Measurements from ENCODE around the gene FUT7. TPM values are rescaled to one million over a fixed set of nuclear protein-coding genes. Genes with fewer than 3 reads are reported as not detected.
"Not testable (repeated sequence)": the region's sequence is repeated elsewhere in the genome, so short reads cannot be mapped to it uniquely, and the experiment has no call there.

Gene FUT7
- total RNA-seq, 1 experiment from 2014 or later: not detected

DNA sequence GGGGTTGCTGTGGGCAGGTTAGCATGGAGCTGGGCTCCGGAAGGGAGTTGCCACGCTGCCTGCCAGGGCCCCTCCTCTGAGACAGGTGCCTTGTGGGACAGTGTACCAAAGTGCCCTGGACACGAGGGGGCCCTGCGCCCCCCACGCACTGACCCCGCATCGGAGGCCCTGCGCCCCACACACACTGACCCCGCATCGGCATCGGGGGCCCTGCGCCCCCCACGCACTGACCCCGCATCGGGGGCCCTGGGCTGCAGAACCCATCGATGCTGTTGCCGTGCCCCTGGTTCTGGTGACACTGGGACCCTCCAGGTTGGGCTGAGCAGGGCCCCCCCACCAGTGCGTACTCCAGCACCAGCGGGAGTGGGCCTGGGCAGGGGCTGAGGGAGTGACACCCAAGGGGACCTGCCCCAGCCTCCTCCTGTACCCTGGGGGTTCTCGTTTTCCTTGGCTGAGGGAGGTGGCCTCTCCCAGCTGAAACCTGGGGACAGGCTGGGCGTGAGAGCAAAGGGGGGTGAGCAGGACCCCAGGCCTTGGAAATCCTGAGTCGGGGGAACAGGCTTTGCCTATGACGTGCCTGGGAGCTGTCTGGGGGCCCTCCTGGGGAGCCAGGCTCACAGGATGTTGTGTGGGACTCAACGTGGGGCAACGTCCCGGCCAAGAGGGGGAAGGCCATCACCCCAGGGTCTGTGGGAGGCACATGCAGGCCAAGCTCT is 31.6 kb upstream of the FUT7 start (continued):
- TF ChIP-seq, protein P1, sequence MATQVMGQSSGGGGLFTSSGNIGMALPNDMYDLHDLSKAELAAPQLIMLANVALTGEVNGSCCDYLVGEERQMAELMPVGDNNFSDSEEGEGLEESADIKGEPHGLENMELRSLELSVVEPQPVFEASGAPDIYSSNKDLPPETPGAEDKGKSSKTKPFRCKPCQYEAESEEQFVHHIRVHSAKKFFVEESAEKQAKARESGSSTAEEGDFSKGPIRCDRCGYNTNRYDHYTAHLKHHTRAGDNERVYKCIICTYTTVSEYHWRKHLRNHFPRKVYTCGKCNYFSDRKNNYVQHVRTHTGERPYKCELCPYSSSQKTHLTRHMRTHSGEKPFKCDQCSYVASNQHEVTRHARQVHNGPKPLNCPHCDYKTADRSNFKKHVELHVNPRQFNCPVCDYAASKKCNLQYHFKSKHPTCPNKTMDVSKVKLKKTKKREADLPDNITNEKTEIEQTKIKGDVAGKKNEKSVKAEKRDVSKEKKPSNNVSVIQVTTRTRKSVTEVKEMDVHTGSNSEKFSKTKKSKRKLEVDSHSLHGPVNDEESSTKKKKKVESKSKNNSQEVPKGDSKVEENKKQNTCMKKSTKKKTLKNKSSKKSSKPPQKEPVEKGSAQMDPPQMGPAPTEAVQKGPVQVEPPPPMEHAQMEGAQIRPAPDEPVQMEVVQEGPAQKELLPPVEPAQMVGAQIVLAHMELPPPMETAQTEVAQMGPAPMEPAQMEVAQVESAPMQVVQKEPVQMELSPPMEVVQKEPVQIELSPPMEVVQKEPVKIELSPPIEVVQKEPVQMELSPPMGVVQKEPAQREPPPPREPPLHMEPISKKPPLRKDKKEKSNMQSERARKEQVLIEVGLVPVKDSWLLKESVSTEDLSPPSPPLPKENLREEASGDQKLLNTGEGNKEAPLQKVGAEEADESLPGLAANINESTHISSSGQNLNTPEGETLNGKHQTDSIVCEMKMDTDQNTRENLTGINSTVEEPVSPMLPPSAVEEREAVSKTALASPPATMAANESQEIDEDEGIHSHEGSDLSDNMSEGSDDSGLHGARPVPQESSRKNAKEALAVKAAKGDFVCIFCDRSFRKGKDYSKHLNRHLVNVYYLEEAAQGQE (IDR thresholded peaks at IDR 0.05; ENCODE audit: low read depth): no peak

DNA sequence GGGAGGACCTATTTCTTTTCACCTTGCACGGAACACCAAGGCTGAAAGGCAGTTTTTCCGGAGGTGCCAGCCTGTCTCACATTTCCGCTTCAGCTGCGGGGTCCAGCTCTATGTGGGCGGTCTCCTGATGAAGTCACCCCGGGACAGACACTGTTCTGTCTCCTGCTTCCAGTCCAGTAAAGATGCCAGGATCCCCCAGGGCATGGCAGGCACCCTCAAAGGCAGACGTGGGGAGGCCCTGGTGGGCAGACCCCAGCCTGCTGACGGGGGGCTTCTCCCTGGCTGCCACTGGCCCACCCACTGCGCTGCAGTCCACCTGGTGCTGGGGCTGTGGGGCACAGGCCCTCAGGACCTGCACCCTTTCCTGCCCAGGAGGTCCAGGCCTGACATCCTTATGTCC is 30.9 kb upstream of the FUT7 start:
- intact Hi-C loops (cut with micrococcal nuclease); H4K20me1 ChIP-seq (ENCODE audit: insufficient read depth); H2AFZ ChIP-seq (ENCODE audit: low read depth, low read length, poor library complexity, severe bottlenecking); CTCF ChIA-PET; RAD21 ChIA-PET (ENCODE audit: low non-redundant PET in 1 of 2, low total read pairs in 2 of 2, uncharacterized antibody in 2 of 2, unreplicated experiment in 2 of 2); H3K36me3 ChIP-seq (ENCODE audit: control insufficient read depth in 1 of 2, insufficient read depth in 2 of 2, low read length in 2 of 2); H3K27me3 ChIP-seq (ENCODE audit: insufficient read depth, low read length); H3K4me2 ChIP-seq (ENCODE audit: low read length); DNase-seq (ENCODE audit: low read depth, low spot score); H3K27ac ChIP-seq (ENCODE audit: low read depth, low read length); H3K9me2 ChIP-seq (ENCODE audit: insufficient read depth); POLR2A ChIA-PET; BruUV-seq (replicated peaks); H3K9me3 ChIP-seq (ENCODE audit: control insufficient read depth in 1 of 2, insufficient read depth in 1 of 2, low read depth in 1 of 2, low read length in 2 of 2); ATAC-seq; H3K9ac ChIP-seq (ENCODE audit: low read length); H3K4me3 ChIP-seq (replicated peaks in 1 of 2; ENCODE audit: low read depth in 1 of 2, low read length in 2 of 2): not testable (repeated sequence)
- Histone ChIP-seq H3K4me1 (ENCODE audit: control insufficient read depth in 1 of 2, insufficient read depth in 2 of 2, low read length in 2 of 2) (peaks cover 4 to 22% of the 10 kb centered on the region in 2 experiments), H3K79me2 (ENCODE audit: insufficient read depth, low read length) (peaks cover 23% of the 10 kb centered on the region)

DNA sequence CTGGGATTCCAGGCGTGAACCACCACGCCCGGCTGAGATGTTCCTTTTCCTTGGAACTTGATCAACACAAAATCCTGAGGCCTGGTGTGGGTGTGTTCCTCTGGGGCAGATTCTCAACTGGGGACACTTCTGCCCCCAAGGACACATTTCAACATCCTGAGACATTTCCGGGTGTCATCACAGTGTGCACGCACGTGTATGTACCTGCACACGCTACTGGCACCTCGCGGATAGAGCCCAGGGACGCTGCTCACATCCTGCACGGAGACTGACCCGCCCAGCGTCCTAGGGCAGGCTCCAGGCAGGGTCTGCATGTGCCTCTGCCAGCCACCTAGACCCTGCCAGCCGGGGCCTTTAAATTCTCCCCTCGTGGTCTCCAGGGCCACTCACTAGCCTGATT is 30.5 kb upstream of the FUT7 start:
- H2AFZ ChIP-seq (ENCODE audit: low read depth, low read length, poor library complexity, severe bottlenecking): no peak overlapping the region
- no peak overlapping the region for H3K27ac ChIP-seq (ENCODE audit: low read depth, low read length)
- RAD21 ChIA-PET (ENCODE audit: low non-redundant PET in 1 of 2, low total read pairs in 2 of 2, uncharacterized antibody in 2 of 2, unreplicated experiment in 2 of 2): no interaction called here
- H3K9ac ChIP-seq (ENCODE audit: low read length): no peak overlapping the region
- DNase-seq (ENCODE audit: low read depth, low spot score) (no peak), ATAC-seq (peak; percentile 23; the same call in 1 of the 2 replicates)
- peaks cover 5 to 18% of the 10 kb centered on the region in 2 experiments; a peak in 3 of 4 replicates for H3K4me1 ChIP-seq (ENCODE audit: control insufficient read depth in 1 of 2, insufficient read depth in 2 of 2, low read length in 2 of 2)
- intact Hi-C loops (cut with micrococcal nuclease): no loop called here
- H3K4me3 ChIP-seq (replicated peaks in 1 of 2; ENCODE audit: low read depth in 1 of 2, low read length in 2 of 2): no peak overlapping the region
- CTCF ChIA-PET: no interaction called here
- peaks cover 2 to 8% of the 10 kb centered on the region in 2 experiments; a peak in 1 of 4 replicates for H3K36me3 ChIP-seq (ENCODE audit: control insufficient read depth in 1 of 2, insufficient read depth in 2 of 2, low read length in 2 of 2)
- H4K20me1 ChIP-seq (ENCODE audit: insufficient read depth): no peaks in the 10 kb centered on the region
- H3K9me2 ChIP-seq (ENCODE audit: insufficient read depth): no peaks in the 10 kb centered on the region
- H3K4me2 ChIP-seq (ENCODE audit: low read length): no peak overlapping the region
- POLR2A ChIA-PET: no interaction called here
- H3K79me2 ChIP-seq (ENCODE audit: insufficient read depth, low read length): peaks cover 19% of the 10 kb centered on the region
- TSS peak; percentile 53 for BruUV-seq (replicated peaks)
- H3K27me3 ChIP-seq (ENCODE audit: insufficient read depth, low read length): no peaks in the 10 kb centered on the region
- no peaks in the 10 kb centered on the region for H3K9me3 ChIP-seq (ENCODE audit: control insufficient read depth in 1 of 2, insufficient read depth in 1 of 2, low read depth in 1 of 2, low read length in 2 of 2)
- TF ChIP-seq EZH2 (IDR thresholded peaks at IDR 0.05) (no peak), FOSL1 (IDR thresholded peaks at IDR 0.05; ENCODE audit: low read depth) (no peak), JUND (IDR thresholded peaks at IDR 0.05) (no peak), SIN3A (IDR thresholded peaks at IDR 0.05; ENCODE audit: low read depth) (no peak)
- TF ChIP-seq, protein P2, sequence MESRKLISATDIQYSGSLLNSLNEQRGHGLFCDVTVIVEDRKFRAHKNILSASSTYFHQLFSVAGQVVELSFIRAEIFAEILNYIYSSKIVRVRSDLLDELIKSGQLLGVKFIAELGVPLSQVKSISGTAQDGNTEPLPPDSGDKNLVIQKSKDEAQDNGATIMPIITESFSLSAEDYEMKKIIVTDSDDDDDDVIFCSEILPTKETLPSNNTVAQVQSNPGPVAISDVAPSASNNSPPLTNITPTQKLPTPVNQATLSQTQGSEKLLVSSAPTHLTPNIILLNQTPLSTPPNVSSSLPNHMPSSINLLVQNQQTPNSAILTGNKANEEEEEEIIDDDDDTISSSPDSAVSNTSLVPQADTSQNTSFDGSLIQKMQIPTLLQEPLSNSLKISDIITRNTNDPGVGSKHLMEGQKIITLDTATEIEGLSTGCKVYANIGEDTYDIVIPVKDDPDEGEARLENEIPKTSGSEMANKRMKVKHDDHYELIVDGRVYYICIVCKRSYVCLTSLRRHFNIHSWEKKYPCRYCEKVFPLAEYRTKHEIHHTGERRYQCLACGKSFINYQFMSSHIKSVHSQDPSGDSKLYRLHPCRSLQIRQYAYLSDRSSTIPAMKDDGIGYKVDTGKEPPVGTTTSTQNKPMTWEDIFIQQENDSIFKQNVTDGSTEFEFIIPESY (IDR thresholded peaks at IDR 0.05; ENCODE audit: extremely low read depth, insufficient replicate concordance, low read length): no peak
- TF ChIP-seq, protein P1 (IDR thresholded peaks at IDR 0.05; ENCODE audit: low read depth): no peak
